H1 (cell line): Measurements from ENCODE around the gene SRPRB. TPM values are rescaled to one million over a fixed set of nuclear protein-coding genes. Genes with fewer than 3 reads are reported as not detected.

Source experiments
- CTCF ChIA-PET: fragments of 300-600 bp; sonication (Branson Sonifier 250); formaldehyde crosslinking; loops from one replicate; lab custom pipeline; 2021; ENCODE audit not compliant: partially characterized antibody; lab: Charles Lee
- POLR2A ChIA-PET: fragments of 300-600 bp; sonication (Branson Sonifier 250); formaldehyde crosslinking; loops from one replicate; lab custom pipeline; 2021; ENCODE audit warnings: inconsistent platforms; ENCODE audit not compliant: partially characterized antibody; lab: Charles Lee
- DNase-seq, 2 experiments: peaks; one replicate each; pipeline versions ENCODE4 v3.0.0 to v3.0.0-alpha.2; 2010 to 2022; ENCODE audit warnings: low spot score in 2 of 2, low read depth in 1 of 2, mixed read lengths in 1 of 2
- FAIRE-seq: peaks from 2 replicates; lab custom pipeline; 2011; peaks lifted over from hg19 to GRCh38; lab: Jason Lieb, UNC
- H2AFZ ChIP-seq: 2 replicates; pipeline ENCODE4 v1.8.1; 2012; ENCODE audit warnings: low read length, inconsistent platforms
- H2AK5ac ChIP-seq: 2 replicates; pipeline ENCODE4 v1.6.1; 2013; ENCODE audit warnings: low read depth, low read length
- H2BK120ac ChIP-seq: replicated peaks from 2 replicates; pipeline ENCODE3; 2013; ENCODE audit warnings: low read depth, low read length, inconsistent platforms
- H2BK12ac ChIP-seq: 2 replicates; pipeline ENCODE4 v1.6.1; 2013; ENCODE audit warnings: low read depth, low read length
- H2BK15ac ChIP-seq: 2 replicates; pipeline ENCODE4 v1.6.1; 2013; ENCODE audit warnings: low read length
- H2BK20ac ChIP-seq: 2 replicates; pipeline ENCODE4 v1.6.1; 2013; ENCODE audit warnings: low read length
- H2BK5ac ChIP-seq: 2 replicates; pipeline ENCODE4 v1.6.1; 2013; ENCODE audit warnings: low read depth, low read length
- H3K14ac ChIP-seq: 2 replicates; pipeline ENCODE4 v1.6.1; 2013; ENCODE audit warnings: inconsistent platforms; ENCODE audit not compliant: insufficient read length
- H3K18ac ChIP-seq: 2 replicates; pipeline ENCODE4 v1.6.1; 2013; ENCODE audit warnings: low read length; ENCODE audit errors: extremely low read depth
- H3K23ac ChIP-seq: 2 replicates; pipeline ENCODE4 v1.6.1; 2013; ENCODE audit warnings: inconsistent platforms; ENCODE audit not compliant: insufficient read length
- H3K23me2 ChIP-seq: 2 replicates; pipeline ENCODE4 v1.6.1; 2013; ENCODE audit warnings: low read depth, low read length
- H3K27ac ChIP-seq: 2 replicates; pipeline ENCODE4 v1.6.1; 2011; ENCODE audit warnings: low read depth, low read length, inconsistent platforms
- H3K27me3 ChIP-seq, 4 experiments: replicated peaks in 1 of 4; 1 replicate in 1 of 4; 2 replicates in 3 of 4; pipeline versions ENCODE4 v1.6.1 to v1.8.1; 2011 to 2013; ENCODE audit warnings: low read length in 3 of 4, mild to moderate bottlenecking in 3 of 4, inconsistent platforms in 2 of 4, mixed read lengths in 2 of 4, moderate library complexity in 1 of 4; ENCODE audit not compliant: control insufficient read depth in 3 of 4, insufficient read depth in 3 of 4; ENCODE audit errors: extremely low read depth in 1 of 4
- H3K36me3 ChIP-seq, 4 experiments: 2 replicates each; pipeline versions ENCODE4 v1.6.1 to v1.8.1; 2011 to 2013; ENCODE audit warnings: mild to moderate bottlenecking in 4 of 4, low read length in 3 of 4, moderate library complexity in 2 of 4, control low read depth in 1 of 4, inconsistent platforms in 1 of 4; ENCODE audit not compliant: insufficient read depth in 4 of 4, control insufficient read depth in 2 of 4
- H3K4ac ChIP-seq: replicated peaks from 2 replicates; pipeline ENCODE3; 2013; ENCODE audit warnings: low read length, low read depth, mixed read lengths, inconsistent platforms; ENCODE audit not compliant: insufficient read length
- H3K4me1 ChIP-seq, 4 experiments: replicated peaks in 1 of 4; 1 replicate in 1 of 4; 2 replicates in 3 of 4; pipeline versions ENCODE4 v1.6.1 to v1.8.1; 2011 to 2013; ENCODE audit warnings: low read length in 3 of 4, inconsistent platforms in 2 of 4, mixed read lengths in 1 of 4; ENCODE audit not compliant: insufficient read depth in 4 of 4, control insufficient read depth in 3 of 4
- H3K4me2 ChIP-seq, 2 experiments: 2 replicates each; pipeline versions ENCODE4 v1.6.1 to v1.8.1; 2011 to 2013; ENCODE audit warnings: low read depth in 2 of 2, low read length in 2 of 2, control low read depth in 1 of 2, inconsistent platforms in 1 of 2, mild to moderate bottlenecking in 1 of 2; ENCODE audit not compliant: insufficient read depth in 1 of 2
- H3K4me3 ChIP-seq, 4 experiments: fragments of 200-600, 300-600 bp in 1 of 4; sonication (generic), shearing (Covaris generic), sonication (Bioruptor Twin) in 1 of 4; 2 replicates each; pipeline versions ENCODE4 v1.5.1 to v1.8.1; 2011 to 2016; ENCODE audit warnings: low read length in 4 of 4, low read depth in 3 of 4, control low read depth in 2 of 4, inconsistent platforms in 2 of 4, mild to moderate bottlenecking in 2 of 4, mixed read lengths in 1 of 4, moderate library complexity in 1 of 4; ENCODE audit not compliant: insufficient read depth in 2 of 4; ENCODE audit errors: extremely low read depth in 1 of 4
- H3K56ac ChIP-seq: replicated peaks from 2 replicates; pipeline ENCODE3; 2013; ENCODE audit warnings: low read depth, mild to moderate bottlenecking, mixed read lengths, low read length, inconsistent platforms; ENCODE audit not compliant: insufficient read length
- H3K79me1 ChIP-seq: 2 replicates; pipeline ENCODE4 v1.6.1; 2013; ENCODE audit warnings: low read depth, low read length, control low read depth
- H3K79me2 ChIP-seq, 2 experiments: 2 replicates each; pipeline versions ENCODE4 v1.6.1 to v1.8.1; 2012 to 2013; ENCODE audit warnings: low read length in 2 of 2, mild to moderate bottlenecking in 2 of 2, inconsistent platforms in 1 of 2; ENCODE audit not compliant: insufficient read depth in 2 of 2, control insufficient read depth in 1 of 2
- H3K9ac ChIP-seq, 4 experiments: replicated peaks in 1 of 4; 1 replicate in 1 of 4; 2 replicates in 3 of 4; pipeline versions ENCODE4 v1.6.1 to v1.8.1; 2011 to 2013; ENCODE audit warnings: low read depth in 3 of 4, low read length in 3 of 4, control low read depth in 2 of 4, mild to moderate bottlenecking in 2 of 4, moderate library complexity in 2 of 4, inconsistent platforms in 1 of 4; ENCODE audit errors: extremely low read depth in 1 of 4
- H3K9me3 ChIP-seq, 2 experiments: 2 replicates each; pipeline versions ENCODE4 v1.6.1 to v1.8.1; 2012 to 2013; ENCODE audit warnings: mild to moderate bottlenecking in 2 of 2, moderate library complexity in 2 of 2, control low read depth in 1 of 2, inconsistent platforms in 1 of 2, low read depth in 1 of 2, low read length in 1 of 2, mixed read lengths in 1 of 2; ENCODE audit not compliant: insufficient read depth in 2 of 2
- H4K20me1 ChIP-seq, 2 experiments: replicated peaks in 1 of 2; 2 replicates each; pipeline versions ENCODE3 to v1.8.1; 2011 to 2013; ENCODE audit warnings: inconsistent platforms in 2 of 2, low read length in 2 of 2, mild to moderate bottlenecking in 1 of 2; ENCODE audit not compliant: insufficient read depth in 2 of 2, control insufficient read depth in 1 of 2
- H4K5ac ChIP-seq: 2 replicates; pipeline ENCODE4 v1.6.1; 2013; ENCODE audit warnings: low read length, low read depth, mixed read lengths, inconsistent platforms; ENCODE audit not compliant: insufficient read length
- H4K8ac ChIP-seq: 2 replicates; pipeline ENCODE4 v1.8.0; 2013; ENCODE audit warnings: mild to moderate bottlenecking, moderate library complexity, low read length, inconsistent platforms; ENCODE audit not compliant: insufficient read depth; ENCODE audit errors: extremely low read depth
- H4K91ac ChIP-seq: replicated peaks from 2 replicates; pipeline ENCODE3; 2013; ENCODE audit warnings: low read length, mixed read lengths, inconsistent platforms; ENCODE audit not compliant: insufficient read length
- CBX8 ChIP-seq: fragments of 300-800, 300-1000 bp; sonication (generic); IDR thresholded peaks from 2 replicates; pipeline ENCODE4 v1.7.1; 2016; ENCODE audit warnings: low read depth, low read length, borderline replicate concordance
- CREB1 ChIP-seq: IDR thresholded peaks from 2 replicates; pipeline ENCODE4 v1.6.1; 2012; ENCODE audit warnings: inconsistent platforms
- CTCF ChIP-seq, 3 experiments: IDR thresholded peaks; 1 replicate in 2 of 3; 2 replicates in 1 of 3; pipeline versions ENCODE4 v1.5.1 to v1.6.1; 2011; ENCODE audit warnings: low read length in 3 of 3, mild to moderate bottlenecking in 3 of 3, inconsistent platforms in 2 of 3, low read depth in 1 of 3, moderate library complexity in 1 of 3; ENCODE audit not compliant: insufficient read depth in 1 of 3; ENCODE audit errors: control extremely low read depth in 1 of 3
- EZH2 ChIP-seq: fragments of 200-600 bp; sonication (generic); IDR thresholded peaks from 2 replicates; pipeline ENCODE4 v1.7.1; 2012; ENCODE audit warnings: low read depth, mild to moderate bottlenecking, moderate library complexity, low read length, inconsistent platforms; ENCODE audit not compliant: severe bottlenecking
- JUND ChIP-seq: IDR thresholded peaks from 2 replicates; pipeline ENCODE4 v1.6.1; 2011; ENCODE audit warnings: mild to moderate bottlenecking, improper control_type of control experiment, low read length
- MAFK ChIP-seq: IDR thresholded peaks from 2 replicates; pipeline ENCODE4 v1.6.1; 2012; ENCODE audit warnings: low read depth, mild to moderate bottlenecking, improper control_type of control experiment, low read length
- NANOG ChIP-seq: IDR thresholded peaks from 2 replicates; pipeline ENCODE4 v1.6.1; 2011; ENCODE audit warnings: low read length, low read depth, mild to moderate bottlenecking, inconsistent platforms; ENCODE audit not compliant: insufficient read depth, poor library complexity, severe bottlenecking
- POLR2AphosphoS5 ChIP-seq: IDR thresholded peaks from 2 replicates; pipeline ENCODE4 v1.6.1; 2011; ENCODE audit warnings: low read depth, low read length
- RAD21 ChIP-seq, 2 experiments: IDR thresholded peaks in 1 of 2; conservative IDR thresholded peaks in 1 of 2; 2 replicates each; pipeline ENCODE4 v1.6.1; 2011; ENCODE audit warnings: low read depth in 2 of 2, low read length in 2 of 2, improper control_type of control experiment in 1 of 2, inconsistent platforms in 1 of 2, mild to moderate bottlenecking in 1 of 2, moderate library complexity in 1 of 2
- SIRT6 ChIP-seq: IDR thresholded peaks from one replicate; pipeline ENCODE4 v1.7.1; 2012; ENCODE audit warnings: low read length, inconsistent platforms
- WGBS, 2 experiments: shearing (Covaris generic) in 1 of 2; methylation state at CpG; one replicate each; pipeline versions ENCODE4 v1.1.6 to v1.1.7; 2013 to 2015; ENCODE audit warnings: low lambda C conversion rate in 2 of 2, mixed read lengths in 2 of 2, inconsistent platforms in 1 of 2, low coverage in 1 of 2, missing lambda C conversion rate in 1 of 2; ENCODE audit not compliant: insufficient replicate concordance in 2 of 2, insufficient coverage in 1 of 2, insufficient read length in 1 of 2; ENCODE audit errors: extremely low coverage in 1 of 2, missing lambda C conversion rate in 1 of 2; 5-methylcytosine and 5-hydroxymethylcytosine counted together
- polyA plus RNA-seq, 7 experiments: library from polyadenylated mRNA; depleted of rRNA in 3 of 7; stranded (reverse) in 5 of 7; unstranded in 2 of 7; fragments of >200 nt in 5 of 7; fragments of 200-250 nt in 2 of 7; gene quantifications; 1 replicate in 5 of 7; 2 replicates in 1 of 7; 4 replicates in 1 of 7; pipeline versions ENCODE4 v1.2.1 to v1.2.3, GENCODE V29; 2011 to 2013; ENCODE audit warnings: missing spikeins in 2 of 7, mixed read lengths in 2 of 7
- total RNA-seq: library from RNA; stranded (reverse); fragmentation: NEBNext Ultra II Directional; extraction: Animal tissue kit (Norgen Biotek cat#: 25700); gene quantifications from 2 replicates; pipeline ENCODE4 v1.2.1, GENCODE V29; 2021

The SRPRB gene
- total and polyA plus RNA-seq, 2 of the 8 experiments (the other 6 are each of a cell fraction or from before 2014, with no cell fraction given) = 15.9 to 49.8 TPM

GRCh38 chr3:133865136-133865855 lies 59.7 kb downstream of the SRPRB start:
- Histone ChIP-seq H3K18ac (no peak overlapping the region), H3K36me3 (no peaks in the 10 kb centered on the region), H3K79me1 (no peaks in the 10 kb centered on the region), H2BK120ac (no peak overlapping the region), H3K4me1 (peaks cover 0 to 2% (median 0%) of the 10 kb centered on the region in 4 experiments; a peak in 4 of 7 replicates), H2BK12ac (no peak overlapping the region), H3K4me3 (no peak overlapping the region), H3K14ac (no peak overlapping the region), H2AFZ (no peak overlapping the region), H3K79me2 (no peaks in the 10 kb centered on the region), H3K23me2 (no peaks in the 10 kb centered on the region), H3K4ac (no peak overlapping the region), H3K56ac (no peak overlapping the region), H2AK5ac (no peak overlapping the region), H4K5ac (no peak overlapping the region), H3K23ac (no peak overlapping the region), H4K91ac (no peak overlapping the region), H4K20me1 (no peaks in the 10 kb centered on the region), H3K9me3 (no peaks in the 10 kb centered on the region), H3K27ac (no peak overlapping the region), H2BK5ac (no peak overlapping the region), H4K8ac (no peak overlapping the region), H3K27me3 (no peaks in the 10 kb centered on the region), H3K9ac (no peak overlapping the region), H3K4me2 (no peak overlapping the region), H2BK15ac (no peak overlapping the region), H2BK20ac (no peak overlapping the region)
- ChIA-PET POLR2A (no interaction called here), CTCF (interaction anchor here (0.7 to 3.8 kb wide), 18 partner anchors 9 to 187 kb away, joined by 3 to 17 read pairs (median 3); no protein-coding TSS in a partner anchor)
- DNase-seq = no peak
- no peak for FAIRE-seq
- 88% methylated on average over 5 of the region's 5 CpGs; no CpG with 5 or more reads in 1 of the 2 experiments for WGBS, 2 experiments
- TF ChIP-seq POLR2AphosphoS5 = no peak
- no peak for TF ChIP-seq EZH2
- no peak for TF ChIP-seq CREB1
- TF ChIP-seq SIRT6 = no peak
- peak; percentile 23 to 48 (median 27); a peak in 3 of 4 replicates for TF ChIP-seq CTCF (IDR thresholded peaks at IDR 0.05; ENCODE audit: control extremely low read depth in 1 of 3, insufficient read depth in 1 of 3, low read depth in 1 of 3, low read length in 3 of 3)
- no peak for TF ChIP-seq MAFK
- TF ChIP-seq RAD21 (IDR thresholded peaks at IDR 0.05 in 1 of 2, conservative IDR thresholded peaks at IDR 0.05 in 1 of 2; ENCODE audit: low read depth in 2 of 2, low read length in 2 of 2) = peak in 1 of 2 experiments; percentile 36; a peak in 1 of 4 replicates
- no peak for TF ChIP-seq NANOG
- TF ChIP-seq JUND = no peak
- no peak for TF ChIP-seq CBX8
